ENCODE measurements around the gene DIPK1A.

GRCh38 chr1:92884195-92884594 lies 77.1 kb downstream of the DIPK1A start:
- no peak for TF ChIP-seq EZH2 (IDR thresholded peaks at IDR 0.05; ENCODE audit: insufficient read depth, poor library complexity, severe bottlenecking)
- no peak for TF ChIP-seq EZH2phosphoT487 (IDR thresholded peaks at IDR 0.05; ENCODE audit: insufficient read depth, low read depth)
